Aortic smooth muscle cell (primary cell): ENCODE data around the gene SAGE1. TPM values are rescaled to one million over a fixed set of nuclear protein-coding genes. Genes with fewer than 3 reads are reported as not detected.

Source experiments
- total RNA-seq: library from RNA; depleted of rRNA; stranded (reverse); fragments of >200 nt; gene quantifications from 2 replicates; pipeline ENCODE4 v1.2.3, GENCODE V29; 2014

SAGE1 gene
- not detected in 2 replicates for total RNA-seq

DNA sequence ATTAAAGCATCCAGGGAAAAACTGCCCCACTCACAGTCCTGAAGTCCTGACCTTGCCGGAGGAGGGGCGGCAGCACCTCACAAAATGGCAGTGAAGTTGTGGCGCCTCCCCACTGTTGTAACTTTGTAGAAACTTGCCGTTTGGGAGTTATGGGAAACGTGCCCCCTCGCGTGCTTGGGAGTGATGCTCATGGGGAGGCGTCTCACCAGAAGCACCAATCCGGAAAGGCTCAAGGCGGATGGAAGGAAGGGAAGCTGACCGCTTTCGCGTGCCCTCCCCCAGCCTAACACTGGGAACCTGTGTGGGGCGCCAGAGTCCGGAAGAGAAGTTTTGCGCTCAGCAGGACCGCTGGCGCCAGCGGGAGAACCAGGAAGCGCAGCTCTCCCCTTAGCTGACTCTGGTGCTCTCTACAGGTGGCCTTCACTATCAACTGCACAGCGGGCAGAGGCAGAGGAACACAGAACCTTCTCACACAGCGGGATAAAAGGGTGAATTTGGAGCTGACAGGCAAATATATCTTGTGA is at the start of gene SAGE1, which contains the start of gene CT45A10:
Gene SAGE1, plus strand, starts transcription at position 423 of the 524 bp plus-strand sequence. CDS start 2,527 bp downstream, outside the sequence.
Gene CT45A10, minus strand, starts transcription at position 151 of the 524 bp plus-strand sequence. CDS start 8,100 bp downstream, outside the sequence.

DNA sequence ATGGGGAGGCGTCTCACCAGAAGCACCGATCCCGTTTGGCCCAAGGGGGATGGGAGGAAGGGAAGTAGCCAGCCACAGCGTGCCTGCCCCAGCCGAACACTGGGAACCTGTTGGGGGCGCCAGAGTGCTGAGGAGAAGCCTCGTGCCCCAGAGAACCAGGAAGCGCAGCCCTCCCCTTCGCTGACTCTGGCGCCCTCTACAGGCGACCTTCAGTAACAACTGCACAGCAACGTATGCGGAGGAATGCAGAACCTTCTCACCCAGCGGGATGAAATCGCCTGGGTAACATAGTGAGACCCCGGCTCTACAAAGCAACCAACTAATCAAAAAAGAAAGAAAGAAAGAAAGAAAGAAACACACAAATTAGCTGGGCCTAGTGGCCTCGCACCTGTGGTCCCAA is 39.1 kb upstream of the SAGE1 start, which contains the start of gene CT45A8:
Gene CT45A8, minus strand, starts transcription at position 101 of the 400 bp plus-strand sequence. CDS start 3,755 bp downstream, outside the sequence.

GRCh38 chrX:135871712-135872111 is 21.8 kb upstream of the SAGE1 start, which contains the start of gene CT45A9:
Gene CT45A9, minus strand, starts transcription at chrX:135871812. Its CDS starts 3,751 bp downstream, at chrX:135868061.

Other genes with a start within 250 kb of the SAGE1 start
- not detected in 2 replicates for gene CT45A1, start 180.1 kb upstream of the SAGE1 start, total RNA-seq
- gene CT45A3, start 125.5 kb upstream of the SAGE1 start, total RNA-seq = not detected in 2 replicates
- not detected in 2 replicates for gene CT45A5, start 108.2 kb upstream of the SAGE1 start, total RNA-seq
- not detected in 2 replicates for gene CT45A6, start 90.9 kb upstream of the SAGE1 start, total RNA-seq
- not detected in 2 replicates for gene CT45A2, start 73.7 kb upstream of the SAGE1 start, total RNA-seq
- gene CT45A7, start 56.4 kb upstream of the SAGE1 start, total RNA-seq = not detected in 2 replicates
- not detected in 2 replicates for gene CT45A8, start 39.2 kb upstream of the SAGE1 start, total RNA-seq
- gene CT45A9, start 21.9 kb upstream of the SAGE1 start, total RNA-seq = not detected in 2 replicates
- not detected in 2 replicates for gene CT45A10, start 272 bp upstream of the SAGE1 start, total RNA-seq
- 8.1 and 11.3 TPM in 2 replicates for gene MMGT1, start 80.3 kb downstream of the SAGE1 start, total RNA-seq
- 22.4 and 24.3 TPM in 2 replicates for gene SLC9A6, start 91.7 kb downstream of the SAGE1 start, total RNA-seq